ENCODE results near the gene RPL37A. TPM values are rescaled to one million over a fixed set of nuclear protein-coding genes. Genes with fewer than 3 reads are reported as not detected.

Gene RPL37A
- total RNA-seq, 1 donor from 2014 or later = 493 TPM

- H3K27ac ChIP-seq = peak overlapping the region; percentile 40 to 52
- no peaks in the 10 kb centered on the region for H3K9me3 ChIP-seq
- peak in 1 of 2 donors; percentile 90 for DNase-seq (ENCODE audit: low spot score in 2 of 2)
- no peak overlapping the region for H3K4me3 ChIP-seq
- intact Hi-C loops (cut with DNase I) = loop anchor here (1.0 to 5.0 kb wide), 4 partner anchors 13 to 1193 kb away; no protein-coding TSS in a partner anchor
- no peaks in the 10 kb centered on the region for H3K27me3 ChIP-seq
- H3K4me1 ChIP-seq = peaks cover 0 to 10% of the 10 kb centered on the region in 2 donors
- peak; percentile 71 to 83 (median 79) for TF ChIP-seq CTCF (IDR thresholded peaks at IDR 0.05)
- no peaks in the 10 kb centered on the region for H3K36me3 ChIP-seq
Measured at GRCh38 chr2:216519154-216519762, 20.6 kb downstream of the RPL37A start.

DNA sequence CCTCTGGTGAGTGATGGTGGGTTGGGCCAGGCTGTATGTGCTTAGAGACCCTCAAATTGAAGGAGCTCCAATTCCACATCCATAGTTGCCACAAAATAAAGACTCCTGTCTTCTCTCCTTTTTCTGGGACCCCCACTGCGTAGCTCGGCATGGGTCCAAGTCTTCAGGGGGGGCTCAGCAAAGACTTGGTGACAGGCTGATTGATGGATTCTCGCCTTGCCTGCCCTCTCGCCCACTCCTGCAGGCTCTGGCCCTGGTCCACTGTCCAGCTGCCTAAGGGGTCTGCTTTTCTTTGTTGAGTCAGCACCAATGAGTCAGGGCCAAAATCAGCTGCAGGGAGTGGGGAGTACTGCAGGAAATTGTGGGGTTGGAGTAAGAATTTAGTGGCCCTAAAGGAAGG is 21.5 kb downstream of the RPL37A start:
- intact Hi-C loops (cut with DNase I) = loop anchor here (5.0 kb wide), 1 partner anchor 132 kb away; no protein-coding TSS in a partner anchor
- peaks cover 0 to 10% of the 10 kb centered on the region in 2 donors for H3K4me1 ChIP-seq
- peak in 1 of 2 donors; percentile 62 for DNase-seq (ENCODE audit: low spot score in 2 of 2)
- no peaks in the 10 kb centered on the region for H3K27me3 ChIP-seq
- no peak overlapping the region for H3K4me3 ChIP-seq
- TF ChIP-seq CTCF (IDR thresholded peaks at IDR 0.05) = no peak
- peak overlapping the region; percentile 40 to 52 for H3K27ac ChIP-seq
- peaks cover 0 to 6% of the 10 kb centered on the region in 2 donors for H3K9me3 ChIP-seq
- no peaks in the 10 kb centered on the region for H3K36me3 ChIP-seq

- Histone ChIP-seq H3K27ac (no peak overlapping the region), H3K4me3 (no peak overlapping the region), H3K27me3 (no peaks in the 10 kb centered on the region), H3K9me3 (peaks cover 0 to 6% of the 10 kb centered on the region in 2 donors), H3K36me3 (no peaks in the 10 kb centered on the region), H3K4me1 (peaks cover 5 to 25% of the 10 kb centered on the region in 2 donors)
- no peak for DNase-seq (ENCODE audit: low spot score in 2 of 2)
- intact Hi-C loops (cut with DNase I) = loop anchor here (5.0 kb wide), 1 partner anchor 129 kb away; no protein-coding TSS in a partner anchor
- no peak for TF ChIP-seq CTCF (IDR thresholded peaks at IDR 0.05)
Measured at GRCh38 chr2:216522892-216523502, 24.4 kb downstream of the RPL37A start.

- intact Hi-C loops (cut with DNase I) = no loop called here
- no peak overlapping the region for H3K4me3 ChIP-seq
- peaks cover 0 to 6% of the 10 kb centered on the region in 2 donors for H3K9me3 ChIP-seq
- no peaks in the 10 kb centered on the region for H3K36me3 ChIP-seq
- peaks cover 5 to 15% of the 10 kb centered on the region in 2 donors for H3K4me1 ChIP-seq
- peak in 1 of 2 donors; percentile 51 for DNase-seq (ENCODE audit: low spot score in 2 of 2)
- peak overlapping the region; percentile 67 to 76 for H3K27ac ChIP-seq
- H3K27me3 ChIP-seq = no peaks in the 10 kb centered on the region
- TF ChIP-seq CTCF (IDR thresholded peaks at IDR 0.05) = no peak
Measured at GRCh38 chr2:216525972-216526371, 27.3 kb downstream of the RPL37A start.

- peak overlapping the region; percentile 67 to 76 for H3K27ac ChIP-seq
- intact Hi-C loops (cut with DNase I) = no loop called here
Measured at GRCh38 chr2:216526939-216527338, 28.3 kb downstream of the RPL37A start.

More at GRCh38 chr2:216526939-216527338, 28.3 kb downstream of the RPL37A start:
- Histone ChIP-seq H3K27me3 (no peaks in the 10 kb centered on the region), H3K9me3 (peaks cover 0 to 6% of the 10 kb centered on the region in 2 donors), H3K4me1 (peaks cover 5 to 15% of the 10 kb centered on the region in 2 donors), H3K36me3 (no peaks in the 10 kb centered on the region), H3K4me3 (no peak overlapping the region)
- DNase-seq (ENCODE audit: low spot score in 2 of 2) = peak in 1 of 2 donors; percentile 9
- no peak for TF ChIP-seq CTCF (IDR thresholded peaks at IDR 0.05)
